ENCODE data around the gene EXOSC3.
"Not testable (repeated sequence)": the region's sequence is repeated elsewhere in the genome, so short reads cannot be mapped to it uniquely, and the experiment has no call there.

The EXOSC3 gene

DNA sequence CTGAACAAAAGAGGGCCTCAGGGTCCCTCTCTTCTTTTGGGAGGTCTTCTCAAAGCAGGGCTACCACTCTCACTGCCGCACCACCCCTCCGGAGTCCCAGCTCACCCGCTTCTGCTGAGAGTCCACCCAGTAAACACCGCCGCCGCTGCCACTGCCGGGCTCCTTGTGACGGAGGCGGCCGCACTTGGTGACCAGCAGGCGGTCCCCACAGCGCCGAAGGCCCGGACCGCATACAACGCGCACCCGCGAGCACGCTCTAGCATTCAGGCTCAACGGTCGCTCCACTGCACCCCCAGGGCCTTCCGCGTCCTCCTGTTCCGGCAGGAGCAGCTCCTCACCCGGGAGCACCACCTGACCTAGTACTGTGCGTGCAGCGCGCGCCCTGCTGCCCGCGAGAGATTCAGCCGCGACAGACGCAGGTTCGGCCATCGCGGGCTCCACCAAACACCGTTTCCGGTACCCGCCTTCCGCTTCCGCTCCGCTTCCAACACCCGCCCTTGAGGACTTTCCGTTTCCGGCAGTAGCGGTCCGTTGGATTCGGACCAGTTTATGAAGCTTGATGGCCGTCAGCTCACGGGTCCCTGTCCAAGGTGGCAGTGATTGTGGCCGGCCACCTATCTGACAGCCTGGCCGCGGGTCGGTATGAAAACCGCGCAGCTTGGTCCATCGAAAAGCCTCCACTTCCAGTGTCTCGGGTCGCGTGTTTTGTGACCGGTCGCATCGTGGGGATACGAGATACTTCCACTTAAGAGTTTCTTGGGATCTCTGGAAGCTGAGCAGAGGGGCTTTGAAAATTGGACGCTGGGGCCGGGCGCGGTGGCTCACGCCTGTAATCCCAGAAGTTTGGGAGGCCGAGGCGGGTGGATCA is at the start of gene EXOSC3:
Gene EXOSC3, minus strand, starts transcription at position 449 of the 868 bp plus-strand sequence. Its CDS starts 20 bp downstream, at position 429.
- ChIA-PET CTCF (interaction anchor here (0.8 to 1.8 kb wide), 14 partner anchors 8 to 371 kb away, joined by 3 to 6 read pairs (median 3); partner anchors contain the start of gene DCAF10), POLR2A (interaction anchor here (1.0 to 1.1 kb wide), 2 partner anchors 13 to 16 kb away, joined by 3 read pairs; no protein-coding TSS in a partner anchor)
- DNase-seq (ENCODE audit: extremely low spot score) = peak; percentile 89
- TF ChIP-seq, protein P1, sequence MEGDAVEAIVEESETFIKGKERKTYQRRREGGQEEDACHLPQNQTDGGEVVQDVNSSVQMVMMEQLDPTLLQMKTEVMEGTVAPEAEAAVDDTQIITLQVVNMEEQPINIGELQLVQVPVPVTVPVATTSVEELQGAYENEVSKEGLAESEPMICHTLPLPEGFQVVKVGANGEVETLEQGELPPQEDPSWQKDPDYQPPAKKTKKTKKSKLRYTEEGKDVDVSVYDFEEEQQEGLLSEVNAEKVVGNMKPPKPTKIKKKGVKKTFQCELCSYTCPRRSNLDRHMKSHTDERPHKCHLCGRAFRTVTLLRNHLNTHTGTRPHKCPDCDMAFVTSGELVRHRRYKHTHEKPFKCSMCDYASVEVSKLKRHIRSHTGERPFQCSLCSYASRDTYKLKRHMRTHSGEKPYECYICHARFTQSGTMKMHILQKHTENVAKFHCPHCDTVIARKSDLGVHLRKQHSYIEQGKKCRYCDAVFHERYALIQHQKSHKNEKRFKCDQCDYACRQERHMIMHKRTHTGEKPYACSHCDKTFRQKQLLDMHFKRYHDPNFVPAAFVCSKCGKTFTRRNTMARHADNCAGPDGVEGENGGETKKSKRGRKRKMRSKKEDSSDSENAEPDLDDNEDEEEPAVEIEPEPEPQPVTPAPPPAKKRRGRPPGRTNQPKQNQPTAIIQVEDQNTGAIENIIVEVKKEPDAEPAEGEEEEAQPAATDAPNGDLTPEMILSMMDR (IDR thresholded peaks at IDR 0.05; ENCODE audit: control extremely low read depth, extremely low read depth, low read depth, missing control alignments) = no peak

DNA sequence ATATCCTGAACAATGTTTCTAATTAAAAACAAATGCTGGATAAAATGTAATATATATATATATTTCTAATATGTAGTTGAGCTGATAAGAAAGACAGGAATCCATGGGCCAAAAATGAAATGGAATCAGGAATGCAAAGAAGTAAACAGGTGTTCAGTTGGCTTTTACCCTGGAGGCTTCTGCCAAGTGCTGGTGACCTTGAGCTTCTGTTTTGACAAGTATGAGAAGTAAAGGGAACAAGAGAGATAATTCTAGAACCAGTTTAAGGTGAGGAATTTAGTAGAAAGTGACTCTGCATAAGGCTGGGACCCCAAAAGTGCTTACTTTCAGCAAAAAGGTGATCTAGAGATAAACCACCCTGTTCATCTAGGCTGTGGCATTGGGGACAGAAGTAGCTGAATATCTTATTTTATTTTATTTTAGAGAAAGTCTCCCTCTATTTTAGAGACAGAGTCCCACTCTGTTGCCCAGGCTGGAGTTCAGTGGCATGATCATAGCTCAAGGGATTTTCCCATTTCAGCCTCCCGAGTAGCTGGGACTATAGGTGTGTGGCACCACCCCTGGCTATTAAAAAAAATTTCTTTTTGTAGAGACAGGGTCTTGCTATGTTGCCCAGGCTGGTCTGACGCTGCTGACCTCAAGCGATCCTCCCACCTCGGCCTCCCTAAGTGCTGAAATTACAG is 42.8 kb upstream of the EXOSC3 start:
- TF ChIP-seq, protein P1 (IDR thresholded peaks at IDR 0.05; ENCODE audit: control extremely low read depth, extremely low read depth, low read depth, missing control alignments) = no peak
- POLR2A ChIA-PET = no interaction called here
- no peak for DNase-seq (ENCODE audit: extremely low spot score)
- CTCF ChIA-PET = interaction anchor here (1.0 kb wide), 1 partner anchor 8 kb away, joined by 3 read pairs; no protein-coding TSS in a partner anchor

DNA sequence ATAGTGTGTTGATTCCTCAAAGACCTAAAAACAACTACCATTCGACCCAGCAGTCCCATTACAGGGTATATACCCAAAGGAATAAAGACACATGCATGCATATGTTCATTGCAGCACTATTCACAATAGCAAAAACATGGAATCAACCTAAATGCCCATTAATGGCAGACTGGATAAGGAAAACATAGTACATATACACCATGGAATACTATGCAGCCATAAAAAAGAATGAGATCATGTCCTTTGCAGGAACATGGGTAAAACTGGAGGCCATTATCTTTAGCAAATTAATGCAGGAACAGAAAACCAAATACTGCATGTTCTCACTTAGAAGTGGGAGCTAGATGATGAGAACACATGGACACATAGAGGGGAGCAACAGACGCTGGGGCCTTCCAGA is 40.3 kb upstream of the EXOSC3 start:
- CTCF ChIA-PET = interaction anchor here (0.8 to 1.2 kb wide), 2 partner anchors 12 to 18 kb away, joined by 4 read pairs; no protein-coding TSS in a partner anchor
- POLR2A ChIA-PET; DNase-seq (ENCODE audit: extremely low spot score): not testable (repeated sequence)

DNA sequence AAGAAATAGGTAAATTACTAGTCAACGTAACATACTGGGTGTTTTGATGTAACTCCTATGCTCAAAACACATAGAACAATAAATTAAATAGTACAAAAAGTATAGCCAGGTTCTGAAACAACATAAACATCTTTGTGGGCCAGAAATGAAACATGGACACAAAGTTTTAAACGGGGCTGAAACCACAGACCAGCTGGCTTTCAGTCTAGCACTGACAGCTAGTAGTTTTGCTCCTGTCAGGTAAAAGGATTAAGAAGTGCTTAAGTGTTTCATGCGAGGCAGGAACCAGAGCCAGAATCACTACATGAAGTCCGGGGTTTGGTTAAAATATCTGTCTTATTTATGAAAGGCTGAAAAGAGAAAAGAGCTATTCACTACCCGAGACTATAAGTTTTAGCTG is 35.3 kb upstream of the EXOSC3 start:
- ChIA-PET POLR2A (no interaction called here), CTCF (interaction anchor here (0.7 to 1.9 kb wide), 4 partner anchors 9 to 15 kb away, joined by 3 to 9 read pairs (median 6); no protein-coding TSS in a partner anchor)
- TF ChIP-seq, protein P1 (IDR thresholded peaks at IDR 0.05; ENCODE audit: control extremely low read depth, extremely low read depth, low read depth, missing control alignments) = no peak
- no peak for DNase-seq (ENCODE audit: extremely low spot score)

DNA sequence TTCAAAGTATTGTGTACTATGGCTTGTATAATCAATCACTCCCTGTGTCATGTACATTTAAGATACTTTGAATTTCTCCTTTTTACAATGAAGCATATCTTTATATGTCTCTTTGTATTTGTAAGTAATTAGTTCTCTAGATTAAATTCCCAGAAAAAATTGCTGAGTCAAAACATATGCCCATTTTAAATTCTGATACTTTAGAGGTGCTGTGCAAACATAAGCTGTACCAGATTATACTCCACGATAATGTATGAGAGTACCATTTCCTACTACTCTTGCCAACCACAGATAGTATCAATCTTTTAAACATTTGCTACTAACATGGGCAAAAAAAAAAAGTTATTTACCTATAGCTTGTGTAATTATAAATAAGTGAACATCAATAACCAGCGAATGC is 34.0 kb upstream of the EXOSC3 start:
- DNase-seq (ENCODE audit: extremely low spot score) = no peak
- TF ChIP-seq, protein P1 (IDR thresholded peaks at IDR 0.05; ENCODE audit: control extremely low read depth, extremely low read depth, low read depth, missing control alignments) = no peak
- ChIA-PET CTCF (interaction anchor here (1.0 to 1.9 kb wide), 3 partner anchors 9 to 15 kb away, joined by 3 to 9 read pairs (median 5); no protein-coding TSS in a partner anchor), POLR2A (no interaction called here)

DNA sequence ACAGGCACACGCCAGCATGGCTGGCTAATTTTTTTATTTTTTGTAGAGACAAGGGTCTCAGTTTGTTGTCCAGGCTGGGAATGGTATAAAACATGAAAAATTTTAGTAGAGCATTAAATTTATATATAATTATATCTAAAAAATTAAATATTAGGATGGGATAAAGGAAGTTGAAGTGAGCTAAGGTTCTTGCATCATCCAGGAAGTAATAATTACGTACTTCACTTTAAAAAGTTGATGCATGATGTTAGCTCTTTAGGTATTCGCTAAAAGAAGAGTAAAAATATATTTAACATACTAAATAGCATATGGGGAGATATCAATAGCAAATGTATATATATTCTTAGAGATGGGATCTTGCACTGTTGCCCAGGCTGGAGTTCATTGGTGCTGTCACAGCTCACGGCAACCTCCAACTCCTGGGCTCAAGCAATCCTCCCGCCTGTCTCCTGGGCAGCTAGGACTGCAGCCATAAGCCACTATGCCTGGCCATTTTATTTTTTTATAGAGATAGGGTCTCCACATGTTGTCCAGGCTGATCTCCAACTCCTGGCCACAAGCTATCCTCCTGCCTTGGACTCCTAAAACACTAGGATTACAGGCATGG is 28.0 kb upstream of the EXOSC3 start:
- CTCF ChIA-PET = interaction anchor here (1.2 to 1.4 kb wide), 2 partner anchors 13 to 18 kb away, joined by 4 read pairs; no protein-coding TSS in a partner anchor
- TF ChIP-seq, protein P1 (IDR thresholded peaks at IDR 0.05; ENCODE audit: control extremely low read depth, extremely low read depth, low read depth, missing control alignments) = no peak
- no peak for DNase-seq (ENCODE audit: extremely low spot score)
- POLR2A ChIA-PET = no interaction called here
